Measurements from ENCODE around the gene USP13.

DNA sequence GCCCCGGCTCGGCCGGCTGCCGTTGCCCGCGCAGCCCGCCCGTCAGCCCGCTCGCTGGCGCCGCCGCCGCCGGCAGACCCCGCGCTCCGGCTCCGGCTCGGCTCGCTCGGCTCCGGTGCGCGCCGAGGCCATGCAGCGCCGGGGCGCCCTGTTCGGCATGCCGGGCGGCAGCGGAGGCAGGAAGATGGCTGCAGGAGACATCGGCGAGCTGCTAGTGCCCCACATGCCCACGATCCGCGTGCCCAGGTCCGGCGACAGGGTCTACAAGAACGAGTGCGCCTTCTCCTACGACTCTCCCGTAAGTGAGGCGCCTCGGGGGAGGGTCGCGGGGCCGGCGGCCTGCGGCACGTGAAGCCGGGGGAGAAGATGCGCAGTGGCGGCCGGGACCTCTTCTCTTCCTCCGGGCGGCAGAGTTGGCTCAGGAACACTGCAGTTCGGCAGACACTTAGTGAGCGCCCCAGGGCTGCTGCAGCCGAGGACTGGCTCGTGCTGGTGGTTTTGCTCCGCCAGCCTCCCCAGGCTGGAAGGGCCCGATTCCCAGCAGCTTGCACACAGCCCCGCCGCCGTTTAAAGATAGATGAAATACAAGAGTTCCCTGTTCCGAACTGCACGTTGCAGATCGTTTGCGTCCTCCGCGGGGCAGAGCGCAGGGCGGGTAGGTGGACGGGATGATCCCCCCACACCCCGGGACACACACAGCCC is 407 bp downstream of the USP13 start:
- TF ChIP-seq POLR2A (IDR thresholded peaks at IDR 0.05): peak in 1 of 4 donors; percentile 27
- TF ChIP-seq, protein P1, sequence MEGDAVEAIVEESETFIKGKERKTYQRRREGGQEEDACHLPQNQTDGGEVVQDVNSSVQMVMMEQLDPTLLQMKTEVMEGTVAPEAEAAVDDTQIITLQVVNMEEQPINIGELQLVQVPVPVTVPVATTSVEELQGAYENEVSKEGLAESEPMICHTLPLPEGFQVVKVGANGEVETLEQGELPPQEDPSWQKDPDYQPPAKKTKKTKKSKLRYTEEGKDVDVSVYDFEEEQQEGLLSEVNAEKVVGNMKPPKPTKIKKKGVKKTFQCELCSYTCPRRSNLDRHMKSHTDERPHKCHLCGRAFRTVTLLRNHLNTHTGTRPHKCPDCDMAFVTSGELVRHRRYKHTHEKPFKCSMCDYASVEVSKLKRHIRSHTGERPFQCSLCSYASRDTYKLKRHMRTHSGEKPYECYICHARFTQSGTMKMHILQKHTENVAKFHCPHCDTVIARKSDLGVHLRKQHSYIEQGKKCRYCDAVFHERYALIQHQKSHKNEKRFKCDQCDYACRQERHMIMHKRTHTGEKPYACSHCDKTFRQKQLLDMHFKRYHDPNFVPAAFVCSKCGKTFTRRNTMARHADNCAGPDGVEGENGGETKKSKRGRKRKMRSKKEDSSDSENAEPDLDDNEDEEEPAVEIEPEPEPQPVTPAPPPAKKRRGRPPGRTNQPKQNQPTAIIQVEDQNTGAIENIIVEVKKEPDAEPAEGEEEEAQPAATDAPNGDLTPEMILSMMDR (IDR thresholded peaks at IDR 0.05): peak in 2 of 6 experiments; percentile 11 to 12
